ENCODE data around the gene MAST4.

GRCh38 chr5:66826696-66827095, 230.5 kb downstream of the MAST4 start:
- TF ChIP-seq CTCF (IDR thresholded peaks at IDR 0.05; ENCODE audit: low read depth, low read length) (no peak), EZH2phosphoT487 (IDR thresholded peaks at IDR 0.05; ENCODE audit: low read depth) (no peak)

All from OCI-LY3 (cell line).